ENCODE data around the gene CDH20.

Gene CDH20

GRCh38 chr18:61543518-61543917 lies 210.3 kb downstream of the CDH20 start:
- Histone ChIP-seq H3K4me3 (ENCODE audit: insufficient read depth, low read depth, low read length) (no peak overlapping the region), H3K9me3 (ENCODE audit: control insufficient read depth, low read length) (no peaks in the 10 kb centered on the region), H3K4me1 (ENCODE audit: control insufficient read depth, insufficient read depth, low read length) (no peaks in the 10 kb centered on the region), H3K27me3 (ENCODE audit: control insufficient read depth, insufficient read depth, low read length, poor library complexity, severe bottlenecking) (no peaks in the 10 kb centered on the region), H3K36me3 (ENCODE audit: control insufficient read depth, insufficient read depth, low read length) (no peaks in the 10 kb centered on the region), H3K27ac (ENCODE audit: insufficient read depth, low read depth, low read length, poor library complexity, severe bottlenecking) (no peak overlapping the region)
- 84 to 90% methylated on average over 1 of the region's 1 CpG for WGBS, 2 experiments

GRCh38 chr18:61544178-61544577 lies 210.9 kb downstream of the CDH20 start:
- Histone ChIP-seq H3K27me3 (ENCODE audit: control insufficient read depth, insufficient read depth, low read length, poor library complexity, severe bottlenecking) (no peaks in the 10 kb centered on the region), H3K4me3 (ENCODE audit: insufficient read depth, low read depth, low read length) (no peak overlapping the region), H3K4me1 (ENCODE audit: control insufficient read depth, insufficient read depth, low read length) (no peaks in the 10 kb centered on the region), H3K36me3 (ENCODE audit: control insufficient read depth, insufficient read depth, low read length) (no peaks in the 10 kb centered on the region), H3K27ac (ENCODE audit: insufficient read depth, low read depth, low read length, poor library complexity, severe bottlenecking) (no peak overlapping the region), H3K9me3 (ENCODE audit: control insufficient read depth, low read length) (no peaks in the 10 kb centered on the region)
- WGBS, 2 experiments: 92 to 93% methylated on average over 10 of the region's 10 CpGs

- WGBS, 2 experiments: 89 to 93% methylated on average over 8 of the region's 9 CpGs
- H3K36me3 ChIP-seq (ENCODE audit: control insufficient read depth, insufficient read depth, low read length): no peaks in the 10 kb centered on the region
Observed at GRCh38 chr18:61545281-61546245, 212.3 kb downstream of the CDH20 start.

GRCh38 chr18:61546590-61546989 lies 213.4 kb downstream of the CDH20 start:
- 94 to 95% methylated on average over 3 of the region's 3 CpGs for WGBS, 2 experiments
- no peaks in the 10 kb centered on the region for H3K27me3 ChIP-seq (ENCODE audit: control insufficient read depth, insufficient read depth, low read length, poor library complexity, severe bottlenecking)
- no peak overlapping the region for H3K4me3 ChIP-seq (ENCODE audit: insufficient read depth, low read depth, low read length)
- H3K36me3 ChIP-seq (ENCODE audit: control insufficient read depth, insufficient read depth, low read length): no peaks in the 10 kb centered on the region
- H3K4me1 ChIP-seq (ENCODE audit: control insufficient read depth, insufficient read depth, low read length): peaks cover 5% of the 10 kb centered on the region
- no peaks in the 10 kb centered on the region for H3K9me3 ChIP-seq (ENCODE audit: control insufficient read depth, low read length)
- no peak overlapping the region for H3K27ac ChIP-seq (ENCODE audit: insufficient read depth, low read depth, low read length, poor library complexity, severe bottlenecking)

More at GRCh38 chr18:61545281-61546245, 212.3 kb downstream of the CDH20 start:
- H3K27ac ChIP-seq (ENCODE audit: insufficient read depth, low read depth, low read length, poor library complexity, severe bottlenecking): no peak overlapping the region
- no peak overlapping the region for H3K4me3 ChIP-seq (ENCODE audit: insufficient read depth, low read depth, low read length)
- no peaks in the 10 kb centered on the region for H3K9me3 ChIP-seq (ENCODE audit: control insufficient read depth, low read length)
- H3K27me3 ChIP-seq (ENCODE audit: control insufficient read depth, insufficient read depth, low read length, poor library complexity, severe bottlenecking): no peaks in the 10 kb centered on the region
- peaks cover 5% of the 10 kb centered on the region for H3K4me1 ChIP-seq (ENCODE audit: control insufficient read depth, insufficient read depth, low read length)

- Histone ChIP-seq H3K27ac (ENCODE audit: insufficient read depth, low read depth, low read length, poor library complexity, severe bottlenecking) (no peak overlapping the region), H3K4me1 (ENCODE audit: control insufficient read depth, insufficient read depth, low read length) (peaks cover 5% of the 10 kb centered on the region), H3K27me3 (ENCODE audit: control insufficient read depth, insufficient read depth, low read length, poor library complexity, severe bottlenecking) (no peaks in the 10 kb centered on the region), H3K9me3 (ENCODE audit: control insufficient read depth, low read length) (no peaks in the 10 kb centered on the region), H3K4me3 (ENCODE audit: insufficient read depth, low read depth, low read length) (no peak overlapping the region), H3K36me3 (ENCODE audit: control insufficient read depth, insufficient read depth, low read length) (no peaks in the 10 kb centered on the region)
- WGBS, 2 experiments: 67 to 78% methylated on average over 3 of the region's 3 CpGs
Observed at GRCh38 chr18:61549416-61549815, 216.2 kb downstream of the CDH20 start.

GRCh38 chr18:61549889-61550288 lies 216.7 kb downstream of the CDH20 start:
- Histone ChIP-seq H3K27ac (ENCODE audit: insufficient read depth, low read depth, low read length, poor library complexity, severe bottlenecking) (no peak overlapping the region), H3K36me3 (ENCODE audit: control insufficient read depth, insufficient read depth, low read length) (no peaks in the 10 kb centered on the region), H3K9me3 (ENCODE audit: control insufficient read depth, low read length) (no peaks in the 10 kb centered on the region), H3K4me3 (ENCODE audit: insufficient read depth, low read depth, low read length) (no peak overlapping the region), H3K4me1 (ENCODE audit: control insufficient read depth, insufficient read depth, low read length) (peaks cover 5% of the 10 kb centered on the region), H3K27me3 (ENCODE audit: control insufficient read depth, insufficient read depth, low read length, poor library complexity, severe bottlenecking) (no peaks in the 10 kb centered on the region)
- WGBS, 2 experiments: 93% methylated on average over 11 of the region's 11 CpGs

- Histone ChIP-seq H3K27me3 (ENCODE audit: control insufficient read depth, insufficient read depth, low read length, poor library complexity, severe bottlenecking) (no peaks in the 10 kb centered on the region), H3K36me3 (ENCODE audit: control insufficient read depth, insufficient read depth, low read length) (no peaks in the 10 kb centered on the region), H3K4me3 (ENCODE audit: insufficient read depth, low read depth, low read length) (no peak overlapping the region), H3K27ac (ENCODE audit: insufficient read depth, low read depth, low read length, poor library complexity, severe bottlenecking) (no peak overlapping the region), H3K4me1 (ENCODE audit: control insufficient read depth, insufficient read depth, low read length) (peaks cover 5% of the 10 kb centered on the region), H3K9me3 (ENCODE audit: control insufficient read depth, low read length) (no peaks in the 10 kb centered on the region)
- 59 to 61% methylated on average over 5 of the region's 5 CpGs for WGBS, 2 experiments
Observed at GRCh38 chr18:61551586-61551985, 218.4 kb downstream of the CDH20 start.

- Histone ChIP-seq H3K27me3 (ENCODE audit: control insufficient read depth, insufficient read depth, low read length, poor library complexity, severe bottlenecking) (no peaks in the 10 kb centered on the region), H3K4me1 (ENCODE audit: control insufficient read depth, insufficient read depth, low read length) (peaks cover 5% of the 10 kb centered on the region), H3K36me3 (ENCODE audit: control insufficient read depth, insufficient read depth, low read length) (no peaks in the 10 kb centered on the region), H3K27ac (ENCODE audit: insufficient read depth, low read depth, low read length, poor library complexity, severe bottlenecking) (no peak overlapping the region), H3K9me3 (ENCODE audit: control insufficient read depth, low read length) (no peaks in the 10 kb centered on the region), H3K4me3 (ENCODE audit: insufficient read depth, low read depth, low read length) (no peak overlapping the region)
- 82 to 100% methylated on average over 1 to 4 of the region's 4 CpGs for WGBS, 2 experiments
Observed at GRCh38 chr18:61553045-61553659, 219.9 kb downstream of the CDH20 start.

- Histone ChIP-seq H3K27me3 (ENCODE audit: control insufficient read depth, insufficient read depth, low read length, poor library complexity, severe bottlenecking) (no peaks in the 10 kb centered on the region), H3K4me1 (ENCODE audit: control insufficient read depth, insufficient read depth, low read length) (peaks cover 5% of the 10 kb centered on the region), H3K9me3 (ENCODE audit: control insufficient read depth, low read length) (no peaks in the 10 kb centered on the region), H3K36me3 (ENCODE audit: control insufficient read depth, insufficient read depth, low read length) (no peaks in the 10 kb centered on the region), H3K4me3 (ENCODE audit: insufficient read depth, low read depth, low read length) (no peak overlapping the region), H3K27ac (ENCODE audit: insufficient read depth, low read depth, low read length, poor library complexity, severe bottlenecking) (no peak overlapping the region)
- 97% methylated on average over 67 of the region's 67 CpGs for WGBS, 2 experiments
Observed at GRCh38 chr18:61554117-61554776, 221.0 kb downstream of the CDH20 start.

GRCh38 chr18:61554946-61555361 lies 221.7 kb downstream of the CDH20 start:
- peaks cover 2% of the 10 kb centered on the region for H3K4me1 ChIP-seq (ENCODE audit: control insufficient read depth, insufficient read depth, low read length)
- no peaks in the 10 kb centered on the region for H3K36me3 ChIP-seq (ENCODE audit: control insufficient read depth, insufficient read depth, low read length)
- WGBS, 2 experiments: 94 to 99% methylated on average over 4 of the region's 4 CpGs
- H3K9me3 ChIP-seq (ENCODE audit: control insufficient read depth, low read length): no peaks in the 10 kb centered on the region
- no peak overlapping the region for H3K4me3 ChIP-seq (ENCODE audit: insufficient read depth, low read depth, low read length)
- H3K27me3 ChIP-seq (ENCODE audit: control insufficient read depth, insufficient read depth, low read length, poor library complexity, severe bottlenecking): no peaks in the 10 kb centered on the region
- H3K27ac ChIP-seq (ENCODE audit: insufficient read depth, low read depth, low read length, poor library complexity, severe bottlenecking): no peak overlapping the region

Measured in ectodermal cell (in vitro differentiated cells).